WI38 (cell line): ENCODE measurements around the gene ACVR1.
A peak's percentile ranks its signal among the peaks of the same experiment; 100 is the strongest.

Experiments used
- H3K4me3 ChIP-seq: 2 replicates; pipeline ENCODE4 v1.5.1; 2011; ENCODE audit warnings: low read depth, mild to moderate bottlenecking, control low read depth, low read length
- TF ChIP-seq, protein P1 (sequence below): IDR thresholded peaks from 2 replicates; pipeline ENCODE4 v1.5.1; 2012; ENCODE audit warnings: low read depth, mild to moderate bottlenecking, control low read depth, low read length

The ACVR1 gene

DNA sequence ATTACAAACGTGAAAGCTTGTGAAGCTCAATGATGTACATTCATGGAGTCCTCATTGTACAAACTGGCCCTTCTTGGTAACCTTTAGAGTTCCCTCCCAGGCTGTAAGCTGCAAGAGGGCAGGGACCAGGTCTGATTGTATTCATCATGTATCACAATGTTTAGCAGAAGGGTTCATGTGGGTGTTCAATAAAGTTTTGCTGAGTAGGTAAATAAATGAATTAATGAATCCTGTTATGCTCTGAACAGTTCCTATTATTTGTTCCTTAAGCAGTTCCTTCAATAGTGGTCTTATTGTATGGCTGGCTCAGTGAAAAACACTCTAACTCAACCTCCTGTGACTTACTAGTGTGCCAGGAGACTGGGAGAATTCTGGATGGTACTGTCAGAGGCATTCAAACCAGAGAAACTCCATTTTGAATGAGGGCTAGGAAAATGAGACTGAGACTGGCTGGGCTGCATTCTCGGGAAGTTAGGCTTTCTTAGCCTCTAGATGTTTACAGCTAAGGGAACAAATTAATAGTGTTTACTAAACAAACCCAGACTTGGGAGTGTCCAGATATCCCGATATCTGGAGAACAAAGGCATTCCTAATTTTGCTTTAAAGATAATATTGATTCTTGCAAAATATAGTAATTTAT, 1.8 kb upstream of the ACVR1 start:
- TF ChIP-seq, protein P1, sequence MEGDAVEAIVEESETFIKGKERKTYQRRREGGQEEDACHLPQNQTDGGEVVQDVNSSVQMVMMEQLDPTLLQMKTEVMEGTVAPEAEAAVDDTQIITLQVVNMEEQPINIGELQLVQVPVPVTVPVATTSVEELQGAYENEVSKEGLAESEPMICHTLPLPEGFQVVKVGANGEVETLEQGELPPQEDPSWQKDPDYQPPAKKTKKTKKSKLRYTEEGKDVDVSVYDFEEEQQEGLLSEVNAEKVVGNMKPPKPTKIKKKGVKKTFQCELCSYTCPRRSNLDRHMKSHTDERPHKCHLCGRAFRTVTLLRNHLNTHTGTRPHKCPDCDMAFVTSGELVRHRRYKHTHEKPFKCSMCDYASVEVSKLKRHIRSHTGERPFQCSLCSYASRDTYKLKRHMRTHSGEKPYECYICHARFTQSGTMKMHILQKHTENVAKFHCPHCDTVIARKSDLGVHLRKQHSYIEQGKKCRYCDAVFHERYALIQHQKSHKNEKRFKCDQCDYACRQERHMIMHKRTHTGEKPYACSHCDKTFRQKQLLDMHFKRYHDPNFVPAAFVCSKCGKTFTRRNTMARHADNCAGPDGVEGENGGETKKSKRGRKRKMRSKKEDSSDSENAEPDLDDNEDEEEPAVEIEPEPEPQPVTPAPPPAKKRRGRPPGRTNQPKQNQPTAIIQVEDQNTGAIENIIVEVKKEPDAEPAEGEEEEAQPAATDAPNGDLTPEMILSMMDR, result no peak
- H3K4me3 ChIP-seq, result no peak overlapping the region

DNA sequence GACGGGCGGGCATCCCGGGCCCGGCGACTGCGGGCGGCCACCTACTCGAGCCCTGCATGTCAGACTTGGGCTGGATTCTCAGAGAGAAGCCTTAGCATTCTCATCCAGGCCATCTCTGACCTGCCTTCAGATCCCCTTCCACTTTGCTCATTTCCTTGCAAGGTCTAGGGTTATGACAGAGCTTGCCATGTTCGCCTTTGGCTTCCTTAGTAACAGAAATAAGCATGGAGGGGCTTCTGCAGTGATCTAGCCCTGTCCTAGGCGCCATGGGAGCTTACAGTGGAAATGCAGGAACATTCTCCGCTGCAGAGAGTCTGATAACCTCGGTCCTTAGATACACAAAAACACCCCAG, 632 bp upstream of the ACVR1 start:
- TF ChIP-seq, protein P1, result no peak
- peak overlapping the region; percentile 50 for H3K4me3 ChIP-seq

DNA sequence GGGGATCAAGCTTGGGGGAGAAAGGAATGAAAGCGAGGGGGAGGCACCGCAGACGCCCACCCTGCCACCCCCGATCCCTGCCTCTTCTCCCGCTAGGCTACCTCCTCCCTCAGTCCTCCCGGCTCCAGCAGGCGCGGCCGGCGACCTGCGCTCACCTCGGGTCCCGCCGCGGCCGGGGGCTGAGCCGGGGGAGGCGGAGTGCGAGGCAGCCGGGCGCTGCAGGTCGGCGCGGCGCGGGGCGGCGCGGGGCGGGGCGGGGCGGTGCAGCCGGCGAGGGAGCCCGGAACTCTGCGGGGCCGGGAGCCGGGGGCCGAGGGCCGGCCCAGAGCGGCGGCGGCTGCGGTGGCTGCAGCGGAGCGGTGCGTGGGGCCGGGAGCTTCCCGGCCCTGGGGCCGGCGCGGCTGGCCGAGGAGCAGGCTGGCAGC, 477 bp downstream of the ACVR1 start:
- TF ChIP-seq, protein P1, result no peak
- peak overlapping the region; percentile 76 for H3K4me3 ChIP-seq

DNA sequence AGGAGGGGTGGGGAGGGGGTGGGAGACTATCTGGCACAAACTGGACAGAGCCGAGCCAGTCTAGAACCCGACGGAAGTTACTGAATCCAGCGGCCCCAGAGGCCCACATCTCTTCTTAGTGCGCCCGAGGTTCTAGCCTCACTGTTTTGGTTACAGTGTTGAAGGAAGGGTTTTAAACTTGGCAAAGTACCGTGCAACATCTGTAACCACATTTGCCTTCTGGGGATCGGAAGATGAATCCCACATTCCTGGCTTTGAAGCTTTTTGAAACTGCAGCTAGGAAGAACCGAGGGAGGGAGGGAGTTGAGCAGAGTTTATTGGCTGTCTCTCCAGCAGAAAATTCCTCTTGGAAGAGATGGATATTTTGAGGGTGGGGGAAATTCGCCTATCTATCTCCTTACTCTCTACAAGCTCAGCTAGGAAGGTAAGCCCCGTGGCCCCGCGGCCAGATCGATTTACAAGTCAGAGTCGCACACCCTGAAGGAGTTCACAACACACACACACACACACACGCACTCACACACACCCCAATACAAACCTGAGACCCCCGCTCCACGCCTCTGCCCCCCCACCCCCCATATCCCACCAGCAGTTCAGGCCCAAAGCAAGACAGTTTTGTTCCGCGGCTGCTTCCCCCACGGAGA, 1.0 kb downstream of the ACVR1 start:
- TF ChIP-seq, protein P1, result no peak
- H3K4me3 ChIP-seq, result peak overlapping the region; percentile 76

DNA sequence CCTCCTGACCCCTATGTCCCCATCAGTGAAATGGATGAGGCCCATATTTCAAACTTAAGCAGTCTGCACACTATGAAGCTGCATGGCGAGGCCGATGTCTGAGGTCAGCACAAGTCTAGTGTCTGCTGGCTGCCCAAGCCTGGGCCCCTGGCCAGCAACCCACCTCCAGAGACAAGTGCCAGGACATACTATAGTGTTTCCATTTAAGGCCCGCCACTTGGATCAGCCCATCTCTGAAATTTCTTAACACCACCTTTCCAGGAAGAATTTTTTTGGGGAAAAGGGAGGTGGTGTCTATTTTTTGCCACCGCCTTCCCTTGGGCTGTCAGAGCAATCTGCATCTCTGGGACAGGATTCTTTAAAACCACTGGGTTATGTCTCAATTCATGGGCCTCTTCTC, 1.8 kb downstream of the ACVR1 start:
- H3K4me3 ChIP-seq, result peak overlapping the region; percentile 76
- TF ChIP-seq, protein P1, result no peak

DNA sequence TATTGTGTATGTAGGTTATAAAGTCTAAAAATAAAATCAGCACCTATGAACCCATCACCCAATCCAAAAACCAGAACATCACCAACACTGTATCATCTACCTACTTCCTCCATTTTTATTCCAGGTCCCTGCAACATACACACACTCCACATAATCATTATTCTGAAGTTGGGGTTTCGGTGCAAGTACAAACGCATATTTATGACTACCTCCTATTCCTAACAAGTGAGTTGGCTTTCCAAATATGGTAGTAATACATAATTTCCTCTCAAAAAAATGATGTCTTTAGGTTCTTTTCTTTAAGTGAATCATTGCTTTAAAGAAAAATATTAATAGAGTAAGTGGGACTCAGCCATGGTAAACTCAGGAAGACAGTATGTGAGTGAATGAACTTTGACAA, 3.3 kb downstream of the ACVR1 start:
- H3K4me3 ChIP-seq, result no peak overlapping the region
- TF ChIP-seq, protein P1, result no peak

DNA sequence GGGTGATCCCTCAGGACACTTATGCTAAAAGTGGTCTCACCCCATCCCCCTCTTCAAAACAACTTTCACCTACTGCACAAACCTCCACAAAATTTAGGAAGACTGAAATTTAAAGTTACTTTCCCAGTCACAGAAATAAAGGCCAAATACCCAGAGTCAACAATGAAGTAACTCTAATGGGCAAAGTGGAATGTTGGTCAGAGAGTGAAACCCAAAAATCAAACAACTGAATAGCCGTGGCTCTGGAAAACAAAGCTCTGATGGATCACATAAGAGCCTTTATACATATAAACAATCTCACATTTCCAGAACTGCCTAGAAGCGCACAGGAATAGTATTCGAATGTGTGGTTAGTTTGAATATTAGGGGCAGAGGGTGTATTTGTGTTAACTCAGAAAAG, 4.7 kb downstream of the ACVR1 start:
- TF ChIP-seq, protein P1, result no peak
- H3K4me3 ChIP-seq, result no peak overlapping the region
